H7 (cell line): Measurements from ENCODE around the gene OR8J1. TPM values are rescaled to one million over a fixed set of nuclear protein-coding genes. Genes with fewer than 3 reads are reported as not detected.

Experiments used
- total RNA-seq: library from RNA; depleted of rRNA; stranded (reverse); fragments of >200 nt; shearing (Covaris generic); gene quantifications from 2 replicates; pipeline ENCODE4 v1.2.3, GENCODE V29; 2014; rRNA removed

OR8J1 gene
- total RNA-seq, 1 experiment from 2014 or later, result not detected

Other genes with a start within 250 kb of the OR8J1 start
- gene OR8H3, start 231.9 kb upstream of the OR8J1 start, total RNA-seq, result not detected in 2 replicates
- not detected in 2 replicates for gene OR8J3, start 214.1 kb upstream of the OR8J1 start, total RNA-seq
- not detected in 2 replicates for gene OR8K5, start 194.0 kb upstream of the OR8J1 start, total RNA-seq
- gene OR5J2, start 177.7 kb upstream of the OR8J1 start, total RNA-seq, result not detected in 2 replicates
- not detected in 2 replicates for gene OR5T2, start 120.0 kb upstream of the OR8J1 start, total RNA-seq
- gene OR5T3, start 102.0 kb upstream of the OR8J1 start, total RNA-seq, result not detected in 2 replicates
- gene OR5T1, start 80.1 kb upstream of the OR8J1 start, total RNA-seq, result not detected in 2 replicates
- gene OR8H1, start 62.0 kb upstream of the OR8J1 start, total RNA-seq, result not detected in 2 replicates
- gene OR8K3, start 39.1 kb upstream of the OR8J1 start, total RNA-seq, result not detected in 2 replicates
- not detected in 2 replicates for gene OR8K1, start 8.3 kb upstream of the OR8J1 start, total RNA-seq
- not detected in 2 replicates for gene OR8U1, start 21.3 kb downstream of the OR8J1 start, total RNA-seq
- gene OR5AL1, start 58.4 kb downstream of the OR8J1 start, total RNA-seq, result not detected in 2 replicates
- not detected in 2 replicates for gene OR5M3, start 119.1 kb downstream of the OR8J1 start, total RNA-seq
- gene OR5M8, start 137.1 kb downstream of the OR8J1 start, total RNA-seq, result not detected in 2 replicates
- not detected in 2 replicates for gene OR5M11, start 189.0 kb downstream of the OR8J1 start, total RNA-seq
- not detected in 2 replicates for gene OR5M10, start 223.4 kb downstream of the OR8J1 start, total RNA-seq